ENCODE data around the gene CD44.

CD44 gene

DNA sequence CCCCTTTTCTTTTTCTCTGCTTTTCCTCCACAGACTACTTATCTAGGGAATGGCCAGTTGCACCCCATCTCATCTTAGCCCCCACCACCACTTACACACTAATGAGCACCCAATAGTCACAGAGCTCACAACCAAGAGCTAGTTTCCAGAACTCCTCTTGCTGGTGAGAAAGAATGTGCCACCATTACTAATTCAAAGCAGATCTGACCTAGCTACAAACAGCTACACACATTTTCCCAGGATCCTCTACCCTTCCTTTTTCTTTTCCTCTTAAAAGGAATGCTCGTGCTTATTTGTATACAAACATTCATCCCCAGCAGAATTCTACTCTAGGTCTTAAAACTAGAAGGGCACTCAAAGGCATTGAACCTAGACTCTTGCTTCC, 136.8 kb downstream of the CD44 start:
- no peak for DNase-seq (ENCODE audit: extremely low spot score, insufficient read length, low read depth)
- no peak for FAIRE-seq

DNA sequence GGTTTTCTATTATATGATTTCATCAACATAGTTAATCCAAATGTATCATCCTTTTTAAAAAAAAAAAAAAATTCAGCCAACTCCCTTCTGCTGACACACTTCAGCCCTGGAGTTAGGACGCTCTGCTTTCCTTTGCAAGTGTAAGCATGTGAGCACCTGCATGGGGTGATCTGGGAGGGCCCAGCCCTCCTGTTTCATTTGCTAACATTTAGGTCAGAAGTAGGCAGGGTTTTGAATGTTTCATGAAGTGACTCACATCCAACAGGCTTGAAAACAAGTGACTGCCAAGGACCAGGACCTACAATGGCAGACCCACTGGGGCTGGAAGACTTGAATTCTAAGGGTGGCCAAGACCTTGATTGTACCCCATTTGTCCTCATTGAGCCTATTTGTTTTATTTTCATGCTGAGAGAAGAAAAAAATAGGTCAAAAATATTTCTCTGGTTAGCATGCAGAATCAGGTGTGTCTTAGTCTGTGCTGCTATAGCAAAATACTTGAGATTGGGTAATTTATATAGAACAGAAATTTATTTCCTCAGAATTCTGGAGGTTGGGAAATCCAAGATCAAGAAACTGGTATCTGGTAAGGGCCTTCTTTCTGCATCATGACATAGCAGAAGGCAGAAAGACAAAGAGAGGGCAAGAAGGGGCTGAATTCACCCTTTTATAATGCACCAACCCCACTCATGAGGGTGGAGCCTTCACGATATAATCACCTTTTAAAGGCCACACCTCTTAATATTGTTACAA, 137.6 kb downstream of the CD44 start:
- no peak for DNase-seq (ENCODE audit: extremely low spot score, insufficient read length, low read depth)
- FAIRE-seq, result no peak

- DNase-seq (ENCODE audit: extremely low spot score, insufficient read length, low read depth) (no peak), FAIRE-seq (no peak)
Measured at GRCh38 chr11:35277827-35278226, 138.9 kb downstream of the CD44 start.

DNA sequence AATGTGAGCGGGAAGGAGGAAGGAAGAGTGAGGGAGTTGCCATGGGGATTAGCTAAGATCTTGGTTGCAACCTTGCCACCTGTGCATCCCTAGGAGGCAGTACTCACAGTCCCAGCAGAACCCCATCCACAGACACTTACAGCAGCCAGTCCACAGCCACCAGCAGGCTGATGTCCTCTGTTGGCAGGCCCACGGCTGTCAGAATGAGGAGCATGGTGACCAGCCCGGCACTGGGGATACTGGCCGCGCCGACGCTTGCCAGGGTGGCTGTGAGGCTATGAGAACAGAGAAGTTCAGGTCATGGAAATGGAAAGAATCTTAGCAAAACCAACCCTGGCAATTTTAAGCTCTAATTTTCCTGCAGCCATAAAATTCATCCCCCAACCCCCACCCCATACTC, 141.8 kb downstream of the CD44 start:
- DNase-seq (ENCODE audit: extremely low spot score, insufficient read length, low read depth) (no peak), FAIRE-seq (no peak)

DNA sequence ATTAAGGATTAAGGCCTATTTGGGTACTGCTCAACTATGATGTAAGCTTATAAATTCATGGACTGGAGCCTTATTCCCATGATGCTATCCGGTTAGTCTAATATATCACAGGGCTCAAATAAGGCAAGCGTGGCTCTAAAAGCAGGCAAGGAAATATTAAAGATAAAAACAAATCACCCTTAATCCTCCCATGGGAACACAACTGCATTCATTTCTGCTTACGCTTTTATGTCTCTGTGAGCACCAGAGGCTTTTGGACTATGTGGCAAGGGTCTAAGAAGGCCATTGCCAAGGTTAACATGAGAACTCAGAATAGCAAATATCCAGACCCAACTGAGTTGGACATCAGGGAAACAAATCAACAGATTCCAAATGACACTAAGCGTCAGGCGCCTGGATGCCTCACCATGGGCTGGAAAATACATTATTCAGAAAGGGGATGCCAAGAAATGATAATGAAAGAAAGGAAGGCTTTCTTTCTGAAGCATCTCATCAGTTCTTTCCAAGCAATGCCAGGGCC, 142.3 kb downstream of the CD44 start:
- DNase-seq (ENCODE audit: extremely low spot score, insufficient read length, low read depth) (no peak), FAIRE-seq (no peak)

All from GM18507 (cell line).